D721Med (cell line): Measurements from ENCODE around the gene RAB36.

ENCODE experiments used
- DNase-seq: peaks from one replicate; pipeline ENCODE4 v3.0.0; 2011; ENCODE audit warnings: low spot score; ENCODE audit not compliant: insufficient read length
- FAIRE-seq: peaks from 2 replicates; lab custom pipeline; 2011; peaks lifted over from hg19 to GRCh38; lab: Jason Lieb, UNC
- TF ChIP-seq, protein P1 (sequence below): IDR thresholded peaks from 2 replicates; pipeline ENCODE4 v1.5.1; 2012; ENCODE audit warnings: mild to moderate bottlenecking, control low read depth; ENCODE audit not compliant: insufficient read depth; ENCODE audit errors: missing control alignments

RAB36 gene

DNA sequence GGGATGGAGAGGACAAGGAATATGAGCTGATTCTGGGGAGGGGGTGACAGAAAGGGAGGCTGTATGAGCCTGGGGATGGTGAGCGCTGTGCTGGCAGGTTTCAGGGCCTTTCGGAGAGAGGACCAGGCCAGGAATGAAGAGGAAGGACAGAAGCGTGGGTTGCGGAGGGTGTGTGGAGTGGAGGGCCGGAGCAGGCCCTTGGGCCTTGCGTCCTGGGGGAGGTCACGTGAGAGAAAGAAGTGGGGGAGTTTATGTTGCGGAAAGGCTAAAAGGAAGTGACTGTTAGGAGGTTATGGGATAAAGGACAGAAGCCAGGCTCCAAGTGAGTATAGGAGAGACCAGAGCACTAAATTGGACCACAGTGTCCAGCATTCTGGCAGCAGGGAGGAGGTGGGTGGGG is 52.6 kb downstream of the RAB36 start:
- DNase-seq, result no peak
- TF ChIP-seq, protein P1, sequence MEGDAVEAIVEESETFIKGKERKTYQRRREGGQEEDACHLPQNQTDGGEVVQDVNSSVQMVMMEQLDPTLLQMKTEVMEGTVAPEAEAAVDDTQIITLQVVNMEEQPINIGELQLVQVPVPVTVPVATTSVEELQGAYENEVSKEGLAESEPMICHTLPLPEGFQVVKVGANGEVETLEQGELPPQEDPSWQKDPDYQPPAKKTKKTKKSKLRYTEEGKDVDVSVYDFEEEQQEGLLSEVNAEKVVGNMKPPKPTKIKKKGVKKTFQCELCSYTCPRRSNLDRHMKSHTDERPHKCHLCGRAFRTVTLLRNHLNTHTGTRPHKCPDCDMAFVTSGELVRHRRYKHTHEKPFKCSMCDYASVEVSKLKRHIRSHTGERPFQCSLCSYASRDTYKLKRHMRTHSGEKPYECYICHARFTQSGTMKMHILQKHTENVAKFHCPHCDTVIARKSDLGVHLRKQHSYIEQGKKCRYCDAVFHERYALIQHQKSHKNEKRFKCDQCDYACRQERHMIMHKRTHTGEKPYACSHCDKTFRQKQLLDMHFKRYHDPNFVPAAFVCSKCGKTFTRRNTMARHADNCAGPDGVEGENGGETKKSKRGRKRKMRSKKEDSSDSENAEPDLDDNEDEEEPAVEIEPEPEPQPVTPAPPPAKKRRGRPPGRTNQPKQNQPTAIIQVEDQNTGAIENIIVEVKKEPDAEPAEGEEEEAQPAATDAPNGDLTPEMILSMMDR, result no peak
- no peak for FAIRE-seq

DNA sequence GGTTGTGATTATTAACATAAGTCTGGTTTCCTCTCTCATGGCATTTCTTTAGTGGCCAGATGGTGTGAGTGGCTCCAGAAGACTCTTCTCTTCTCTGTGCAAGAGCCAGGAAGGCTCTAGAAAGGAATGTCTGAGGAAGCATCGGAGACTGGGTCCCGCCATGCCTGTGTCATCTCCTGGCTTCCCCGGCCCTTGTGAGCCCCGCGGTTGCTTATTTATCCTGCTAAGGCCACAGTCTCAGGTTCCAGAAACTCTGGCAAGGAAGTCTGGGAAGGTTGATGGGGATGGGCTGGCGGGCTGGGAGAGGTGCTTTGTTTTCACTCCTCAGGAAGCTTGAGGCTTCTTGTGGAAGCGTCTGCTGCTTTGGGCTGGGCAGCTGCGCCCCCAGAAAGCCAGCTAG is 53.9 kb downstream of the RAB36 start:
- FAIRE-seq (no peak), DNase-seq (no peak)
- TF ChIP-seq, protein P1, result no peak

DNA sequence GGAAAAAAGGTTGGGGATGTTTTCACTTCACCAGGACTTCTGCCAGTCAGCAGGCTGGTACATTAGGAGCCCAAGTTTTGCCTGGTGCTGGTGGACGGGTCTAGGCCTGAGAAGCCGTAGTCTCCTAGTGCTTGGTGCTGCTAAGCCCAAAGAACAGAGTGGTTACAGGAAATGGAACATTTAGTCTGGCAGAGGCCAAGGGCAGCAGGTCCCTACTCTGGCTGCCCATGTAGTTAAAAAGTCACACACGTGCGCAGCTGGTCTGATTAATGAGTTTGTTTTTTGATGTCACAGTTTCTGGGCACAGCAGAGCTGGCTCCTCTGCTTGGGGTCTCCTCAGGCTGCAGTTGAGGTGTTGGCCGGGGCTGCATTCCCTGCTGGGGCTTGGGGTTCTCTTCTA is 55.6 kb downstream of the RAB36 start:
- DNase-seq (no peak), FAIRE-seq (no peak)
- TF ChIP-seq, protein P1, result no peak

DNA sequence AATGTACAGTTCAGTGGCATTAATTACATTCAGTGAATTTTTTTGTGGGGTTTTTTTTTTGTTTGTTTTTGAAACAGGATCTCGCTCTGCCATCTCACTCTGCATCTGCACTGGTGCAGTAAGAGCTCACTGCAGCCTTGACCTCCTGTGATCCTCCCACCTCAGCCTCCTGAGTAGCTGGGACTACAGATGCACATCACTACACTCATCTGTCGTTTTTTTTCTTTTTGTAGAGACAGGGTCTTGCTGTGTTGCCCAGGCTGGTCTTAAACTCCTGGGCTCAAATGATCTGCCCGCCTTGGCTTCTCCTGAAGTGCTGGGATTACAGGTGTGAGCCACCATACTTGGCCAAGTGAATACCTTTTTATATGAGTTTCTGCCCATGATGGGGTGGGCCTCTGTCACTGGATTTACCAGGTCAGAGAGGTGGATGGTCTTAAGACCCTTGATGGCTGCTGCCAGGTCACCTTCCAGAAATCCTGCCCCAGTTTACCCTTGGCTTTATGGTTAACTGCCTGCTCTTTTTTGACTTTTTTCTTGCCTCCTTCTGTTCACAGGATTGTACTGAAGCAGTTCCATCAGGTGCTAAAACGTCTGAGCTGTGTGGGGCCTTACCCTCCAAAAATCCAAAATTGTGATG is 57.7 kb downstream of the RAB36 start:
- DNase-seq (no peak), FAIRE-seq (no peak)
- TF ChIP-seq, protein P1, result no peak

DNA sequence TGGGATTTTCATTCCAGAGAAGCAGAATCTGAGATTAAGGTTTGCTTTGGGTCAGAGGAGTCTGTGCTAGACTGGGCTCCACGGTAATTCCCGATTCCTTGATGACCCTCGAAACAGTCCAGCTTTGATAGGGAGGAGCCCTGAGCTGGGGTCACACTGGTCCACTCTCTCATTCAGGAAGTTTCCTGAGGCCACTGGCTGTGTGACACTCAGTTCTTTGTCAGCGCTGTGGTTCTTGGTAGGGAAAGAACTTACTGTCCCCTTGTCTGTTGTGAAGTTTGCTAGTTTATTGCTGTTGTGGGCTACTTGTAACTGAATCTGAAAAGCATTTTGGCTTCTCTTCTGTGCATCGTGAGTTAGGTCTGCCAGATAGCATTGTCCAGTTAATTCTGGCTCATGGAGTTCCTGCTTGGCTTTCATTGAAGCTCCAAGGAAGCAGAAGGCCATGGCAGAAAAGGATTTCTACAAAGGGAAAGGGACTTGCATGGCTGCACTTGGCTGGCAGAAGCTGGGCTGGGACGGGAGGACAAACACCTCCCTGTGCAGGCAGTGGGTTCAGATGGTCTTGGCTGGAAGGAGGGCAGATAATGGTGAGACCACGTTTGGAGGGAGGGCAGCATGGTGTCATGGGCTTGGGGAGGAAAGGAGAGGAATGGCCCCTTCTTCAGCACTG is 58.3 kb downstream of the RAB36 start:
- FAIRE-seq (no peak), DNase-seq (no peak)
- TF ChIP-seq, protein P1, result no peak

DNA sequence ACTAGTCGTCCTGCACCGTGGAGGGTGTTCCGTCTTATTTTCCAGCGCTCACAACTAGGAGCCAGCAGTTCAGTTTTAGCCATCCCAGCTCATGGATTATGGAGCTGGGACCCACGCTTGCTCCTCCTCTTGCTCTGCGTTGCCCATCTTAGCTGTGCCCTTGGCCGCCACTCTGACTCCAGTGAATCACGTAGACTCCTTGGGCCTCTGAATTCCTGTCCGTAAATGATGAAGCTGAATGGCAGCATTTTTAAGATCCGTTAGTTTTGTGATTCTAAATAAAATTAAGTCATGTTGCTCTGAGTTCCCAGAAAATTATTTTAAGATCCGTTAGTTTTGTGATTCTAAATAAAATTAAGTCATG is 58.8 kb downstream of the RAB36 start:
- FAIRE-seq (no peak), DNase-seq (no peak)
- TF ChIP-seq, protein P1, result no peak

DNA sequence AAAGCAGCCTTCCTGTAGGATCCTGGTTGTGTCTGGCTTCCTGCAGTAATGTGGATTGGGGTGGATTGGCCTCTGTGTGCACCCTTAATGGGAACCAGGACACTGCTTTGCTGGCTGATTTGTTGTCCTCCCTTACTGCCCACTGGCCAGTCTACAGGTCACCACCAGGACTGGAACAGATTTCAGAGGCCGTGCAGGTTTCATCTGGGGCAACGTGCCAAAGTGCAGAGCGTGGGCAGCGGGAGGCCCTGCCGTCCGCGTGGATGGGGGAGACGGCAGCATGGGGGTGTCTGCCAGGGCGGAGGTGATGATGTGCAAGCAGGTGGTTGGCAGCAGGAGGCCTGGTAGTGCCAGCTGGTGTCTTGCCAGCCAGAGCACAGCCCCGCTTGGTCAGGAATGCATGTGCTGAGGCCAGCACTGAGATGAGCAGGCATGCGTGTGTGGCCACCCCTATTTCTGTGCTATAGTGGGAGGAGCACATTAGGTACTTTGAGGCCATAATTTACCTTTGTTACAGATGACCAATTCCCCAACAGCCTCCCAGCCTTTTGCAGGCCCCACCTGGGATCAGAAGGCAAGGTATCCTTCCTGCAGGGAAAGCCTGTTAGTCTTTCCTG is 59.4 kb downstream of the RAB36 start:
- FAIRE-seq, result no peak
- TF ChIP-seq, protein P1, result no peak
- no peak for DNase-seq
